ENCODE measurements around the gene RHOXF1. TPM values are rescaled to one million over a fixed set of nuclear protein-coding genes. Genes with fewer than 3 reads are reported as not detected.
"Not testable (repeated sequence)": the region's sequence is repeated elsewhere in the genome, so short reads cannot be mapped to it uniquely, and the experiment has no call there.

RHOXF1 gene
- total RNA-seq, 1 donor from 2014 or later, result not detected

DNA sequence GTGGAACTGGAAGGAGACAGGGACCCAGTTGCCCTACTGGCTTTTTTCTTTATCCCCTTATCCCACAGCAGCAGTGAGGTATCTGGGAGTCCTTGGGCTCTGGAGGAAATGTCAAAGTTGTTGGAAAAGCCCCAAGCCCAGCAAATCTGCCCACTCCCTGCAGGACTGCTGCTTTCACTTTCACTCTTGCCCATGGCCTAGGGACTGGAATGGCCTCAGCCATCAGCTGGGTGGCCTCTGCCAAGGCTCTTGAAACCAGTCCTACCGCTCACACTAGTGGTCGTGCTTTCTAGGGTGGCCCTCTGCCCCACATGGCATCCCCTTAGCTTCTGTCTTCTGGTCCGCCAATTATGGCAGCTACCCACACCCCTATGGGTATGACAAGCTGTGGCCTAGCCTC lies 9.7 kb upstream of the RHOXF1 start:
- no peak for FAIRE-seq
- DNase-seq (ENCODE audit: low read depth), result no peak
- H3K4me3 ChIP-seq (ENCODE audit: low read depth, low read length), result no peak overlapping the region
- H3K27me3 ChIP-seq (ENCODE audit: control insufficient read depth, insufficient read depth, low read length), result no peaks in the 10 kb centered on the region
- TF ChIP-seq, protein P1, sequence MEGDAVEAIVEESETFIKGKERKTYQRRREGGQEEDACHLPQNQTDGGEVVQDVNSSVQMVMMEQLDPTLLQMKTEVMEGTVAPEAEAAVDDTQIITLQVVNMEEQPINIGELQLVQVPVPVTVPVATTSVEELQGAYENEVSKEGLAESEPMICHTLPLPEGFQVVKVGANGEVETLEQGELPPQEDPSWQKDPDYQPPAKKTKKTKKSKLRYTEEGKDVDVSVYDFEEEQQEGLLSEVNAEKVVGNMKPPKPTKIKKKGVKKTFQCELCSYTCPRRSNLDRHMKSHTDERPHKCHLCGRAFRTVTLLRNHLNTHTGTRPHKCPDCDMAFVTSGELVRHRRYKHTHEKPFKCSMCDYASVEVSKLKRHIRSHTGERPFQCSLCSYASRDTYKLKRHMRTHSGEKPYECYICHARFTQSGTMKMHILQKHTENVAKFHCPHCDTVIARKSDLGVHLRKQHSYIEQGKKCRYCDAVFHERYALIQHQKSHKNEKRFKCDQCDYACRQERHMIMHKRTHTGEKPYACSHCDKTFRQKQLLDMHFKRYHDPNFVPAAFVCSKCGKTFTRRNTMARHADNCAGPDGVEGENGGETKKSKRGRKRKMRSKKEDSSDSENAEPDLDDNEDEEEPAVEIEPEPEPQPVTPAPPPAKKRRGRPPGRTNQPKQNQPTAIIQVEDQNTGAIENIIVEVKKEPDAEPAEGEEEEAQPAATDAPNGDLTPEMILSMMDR (IDR thresholded peaks at IDR 0.05; ENCODE audit: insufficient read depth, low read length, severe bottlenecking), result no peak
- H3K36me3 ChIP-seq (ENCODE audit: control insufficient read depth, insufficient read depth, low read length), result no peaks in the 10 kb centered on the region

DNA sequence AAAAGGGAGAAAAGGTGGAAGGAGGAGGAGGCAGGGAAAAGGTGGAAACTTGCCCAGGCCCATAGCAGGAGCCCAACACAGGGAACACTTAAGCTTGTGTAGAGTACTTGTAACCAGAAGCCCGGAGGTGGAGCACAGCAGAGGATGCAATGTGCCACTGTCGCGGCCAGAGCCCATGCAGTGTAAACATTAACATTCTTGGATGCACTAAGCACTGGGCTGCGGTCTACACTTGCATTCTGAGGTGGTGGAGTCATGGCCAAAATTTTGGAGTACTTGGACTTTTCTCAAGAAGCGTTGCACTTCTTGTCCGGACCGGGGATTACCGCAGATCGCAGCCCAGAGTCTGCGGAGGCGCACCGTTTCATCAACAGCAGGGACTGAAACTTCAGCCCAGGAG lies 4.5 kb upstream of the RHOXF1 start:
- H3K27me3 ChIP-seq (ENCODE audit: control insufficient read depth, insufficient read depth, low read length), result no peaks in the 10 kb centered on the region
- FAIRE-seq (no peak), DNase-seq (ENCODE audit: low read depth) (no peak)
- no peak overlapping the region for H3K4me3 ChIP-seq (ENCODE audit: low read depth, low read length)
- H3K36me3 ChIP-seq (ENCODE audit: control insufficient read depth, insufficient read depth, low read length), result no peaks in the 10 kb centered on the region
- TF ChIP-seq, protein P1 (IDR thresholded peaks at IDR 0.05; ENCODE audit: insufficient read depth, low read length, severe bottlenecking), result no peak

DNA sequence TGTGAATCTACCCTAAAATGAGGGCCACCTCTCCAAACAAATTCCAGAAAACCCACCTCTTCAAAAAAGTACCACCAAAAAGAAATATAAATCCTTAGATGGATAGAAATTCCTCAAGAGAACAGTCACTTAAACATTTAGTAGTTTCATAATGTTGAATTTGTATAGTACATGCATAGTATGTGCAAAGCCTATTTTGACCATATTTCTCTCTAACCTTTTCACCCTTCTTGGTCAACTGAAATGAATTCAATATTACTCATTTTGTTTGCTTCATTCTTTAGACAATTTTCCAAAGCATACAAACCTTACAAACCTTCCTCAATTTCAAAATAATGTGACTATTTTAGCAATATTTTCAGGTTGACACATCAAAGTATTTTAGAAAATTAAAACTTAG lies 4.1 kb downstream of the RHOXF1 start:
- Histone ChIP-seq H3K4me3 (ENCODE audit: low read depth, low read length) (no peak overlapping the region), H3K36me3 (ENCODE audit: control insufficient read depth, insufficient read depth, low read length) (no peaks in the 10 kb centered on the region), H3K27me3 (ENCODE audit: control insufficient read depth, insufficient read depth, low read length) (no peaks in the 10 kb centered on the region)
- no peak for DNase-seq (ENCODE audit: low read depth)
- FAIRE-seq, result no peak
- TF ChIP-seq, protein P1 (IDR thresholded peaks at IDR 0.05; ENCODE audit: insufficient read depth, low read length, severe bottlenecking), result no peak

- DNase-seq (ENCODE audit: low read depth) (no peak), FAIRE-seq (no peak)
- no peaks in the 10 kb centered on the region for H3K36me3 ChIP-seq (ENCODE audit: control insufficient read depth, insufficient read depth, low read length)
- TF ChIP-seq, protein P1 (IDR thresholded peaks at IDR 0.05; ENCODE audit: insufficient read depth, low read length, severe bottlenecking), result no peak
- no peaks in the 10 kb centered on the region for H3K27me3 ChIP-seq (ENCODE audit: control insufficient read depth, insufficient read depth, low read length)
- H3K4me3 ChIP-seq (ENCODE audit: low read depth, low read length), result no peak overlapping the region
Measured at GRCh38 chrX:120109378-120109777, 6.3 kb downstream of the RHOXF1 start.

DNA sequence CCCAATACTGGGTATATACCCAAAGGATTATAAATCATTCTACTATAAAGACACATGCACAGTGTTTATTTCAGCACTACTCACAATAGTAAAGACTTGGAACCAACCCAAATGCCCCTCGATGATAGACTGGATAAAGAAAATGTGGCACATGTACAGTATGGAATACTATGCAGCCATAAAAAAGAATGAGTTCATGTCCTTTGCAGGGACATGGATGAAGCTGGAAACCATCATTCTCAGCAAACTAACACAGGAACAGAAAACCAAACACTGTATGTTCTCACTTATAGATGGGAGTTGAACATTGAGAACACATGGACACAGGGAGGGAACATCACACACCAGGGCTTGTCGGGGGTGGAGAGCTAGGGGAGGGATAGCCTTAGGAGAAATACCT lies 11.0 kb downstream of the RHOXF1 start:
- FAIRE-seq; H3K36me3 ChIP-seq (ENCODE audit: control insufficient read depth, insufficient read depth, low read length); H3K27me3 ChIP-seq (ENCODE audit: control insufficient read depth, insufficient read depth, low read length); DNase-seq (ENCODE audit: low read depth); H3K4me3 ChIP-seq (ENCODE audit: low read depth, low read length): not testable (repeated sequence)

GRCh38 chrX:120101057-120101456 lies 14.7 kb downstream of the RHOXF1 start:
- H3K36me3 ChIP-seq (ENCODE audit: control insufficient read depth, insufficient read depth, low read length); FAIRE-seq; DNase-seq (ENCODE audit: low read depth); H3K4me3 ChIP-seq (ENCODE audit: low read depth, low read length); H3K27me3 ChIP-seq (ENCODE audit: control insufficient read depth, insufficient read depth, low read length): not testable (repeated sequence)

DNA sequence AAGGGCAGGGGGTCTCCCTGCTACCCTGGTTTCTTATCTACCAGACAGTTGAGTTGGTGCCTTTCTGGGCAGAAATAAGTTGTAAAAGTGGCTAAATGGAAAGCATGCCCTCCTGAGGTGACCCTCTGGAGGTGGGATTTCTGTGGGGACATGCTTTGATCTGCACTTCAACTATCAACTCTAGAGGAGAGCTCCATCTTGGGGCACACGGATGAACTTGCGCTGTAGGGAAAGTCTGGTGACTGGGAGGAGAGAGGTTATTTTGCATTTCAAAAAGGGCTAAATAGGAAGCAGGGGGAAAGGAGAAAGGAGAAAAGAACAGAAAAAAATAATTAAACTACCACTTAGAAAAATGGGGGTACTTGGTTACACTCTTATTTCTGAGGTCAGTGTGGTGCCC lies 25.5 kb downstream of the RHOXF1 start:
- Histone ChIP-seq H3K4me3 (ENCODE audit: low read depth, low read length) (no peak overlapping the region), H3K36me3 (ENCODE audit: control insufficient read depth, insufficient read depth, low read length) (no peaks in the 10 kb centered on the region), H3K27me3 (ENCODE audit: control insufficient read depth, insufficient read depth, low read length) (no peaks in the 10 kb centered on the region)
- FAIRE-seq (no peak), DNase-seq (ENCODE audit: low read depth) (no peak)
- TF ChIP-seq, protein P1 (IDR thresholded peaks at IDR 0.05; ENCODE audit: insufficient read depth, low read length, severe bottlenecking), result no peak
